Measurements from ENCODE around the gene LRIT3. TPM values are rescaled to one million over a fixed set of nuclear protein-coding genes. Genes with fewer than 3 reads are reported as not detected.

The LRIT3 gene
- total RNA-seq, 1 donor from 2014 or later: 0.15 TPM

DNA sequence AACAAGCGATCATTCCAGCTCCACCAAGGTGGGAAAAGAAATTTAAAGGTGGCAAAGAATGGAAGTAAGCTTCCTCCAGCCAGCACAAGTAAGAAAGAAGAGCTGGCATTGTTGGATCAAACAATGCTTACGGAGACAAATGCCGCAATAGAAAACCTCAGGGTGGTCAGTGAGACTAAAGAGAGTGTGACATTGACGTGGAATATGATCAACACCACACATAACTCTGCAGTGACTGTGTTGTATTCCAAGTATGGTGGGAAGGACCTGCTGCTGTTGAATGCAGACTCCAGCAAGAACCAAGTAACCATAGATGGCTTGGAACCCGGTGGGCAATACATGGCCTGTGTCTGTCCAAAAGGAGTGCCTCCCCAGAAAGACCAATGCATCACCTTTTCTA is 22.2 kb downstream of the LRIT3 start:
- Histone ChIP-seq H3K4me1 (no peaks in the 10 kb centered on the region), H3K27me3 (no peaks in the 10 kb centered on the region), H3K27ac (no peak overlapping the region), H2AFZ (replicated peaks) (no peak overlapping the region), H3K9ac (no peak overlapping the region), H4K20me1 (ENCODE audit: low read depth) (no peaks in the 10 kb centered on the region), H3K4me2 (no peak overlapping the region), H3K79me2 (ENCODE audit: low read depth) (no peaks in the 10 kb centered on the region), H3K9me3 (ENCODE audit: low read depth) (no peaks in the 10 kb centered on the region), H3F3A (ENCODE audit: low read depth) (no peaks in the 10 kb centered on the region), H3K36me3 (no peaks in the 10 kb centered on the region), H3K4me3 (no peak overlapping the region)
- H3K9me3 Mint-ChIP-seq: peaks cover 1% of the 10 kb centered on the region
- H3K4me1 Mint-ChIP-seq: no peaks in the 10 kb centered on the region
- H3K27ac Mint-ChIP-seq: no peak overlapping the region
- DNase-seq (ENCODE audit: low spot score): no peak
- peaks cover 3% of the 10 kb centered on the region for H3K27me3 Mint-ChIP-seq (ENCODE audit: insufficient read depth, low read depth)
- no peaks in the 10 kb centered on the region for H3K36me3 Mint-ChIP-seq
- TF ChIP-seq EZH2 (IDR thresholded peaks at IDR 0.05) (no peak), EZH2phosphoT487 (IDR thresholded peaks at IDR 0.05) (no peak)
- TF ChIP-seq, protein P1, sequence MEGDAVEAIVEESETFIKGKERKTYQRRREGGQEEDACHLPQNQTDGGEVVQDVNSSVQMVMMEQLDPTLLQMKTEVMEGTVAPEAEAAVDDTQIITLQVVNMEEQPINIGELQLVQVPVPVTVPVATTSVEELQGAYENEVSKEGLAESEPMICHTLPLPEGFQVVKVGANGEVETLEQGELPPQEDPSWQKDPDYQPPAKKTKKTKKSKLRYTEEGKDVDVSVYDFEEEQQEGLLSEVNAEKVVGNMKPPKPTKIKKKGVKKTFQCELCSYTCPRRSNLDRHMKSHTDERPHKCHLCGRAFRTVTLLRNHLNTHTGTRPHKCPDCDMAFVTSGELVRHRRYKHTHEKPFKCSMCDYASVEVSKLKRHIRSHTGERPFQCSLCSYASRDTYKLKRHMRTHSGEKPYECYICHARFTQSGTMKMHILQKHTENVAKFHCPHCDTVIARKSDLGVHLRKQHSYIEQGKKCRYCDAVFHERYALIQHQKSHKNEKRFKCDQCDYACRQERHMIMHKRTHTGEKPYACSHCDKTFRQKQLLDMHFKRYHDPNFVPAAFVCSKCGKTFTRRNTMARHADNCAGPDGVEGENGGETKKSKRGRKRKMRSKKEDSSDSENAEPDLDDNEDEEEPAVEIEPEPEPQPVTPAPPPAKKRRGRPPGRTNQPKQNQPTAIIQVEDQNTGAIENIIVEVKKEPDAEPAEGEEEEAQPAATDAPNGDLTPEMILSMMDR (IDR thresholded peaks at IDR 0.05): no peak
- no peak overlapping the region for H3K4me3 Mint-ChIP-seq

DNA sequence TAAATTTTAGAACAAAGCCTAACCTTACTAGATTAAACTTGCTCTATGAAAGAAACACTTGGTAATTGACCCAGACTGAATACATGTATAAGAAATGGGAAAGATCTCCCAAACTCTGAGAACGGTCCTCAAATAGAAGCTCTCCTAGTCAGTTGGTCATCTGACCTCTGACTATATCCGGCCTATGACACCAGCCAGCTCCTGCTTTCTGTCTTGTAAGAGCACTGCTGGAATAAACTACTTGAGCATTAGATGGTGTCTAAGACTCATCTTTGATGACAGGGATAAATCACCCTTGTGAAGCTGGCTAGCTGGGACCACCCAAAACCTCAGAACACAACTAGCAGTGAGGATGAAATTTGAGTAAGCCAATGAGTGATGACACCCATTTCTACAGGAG is 24.2 kb downstream of the LRIT3 start:
- H4K20me1 ChIP-seq (ENCODE audit: low read depth): no peaks in the 10 kb centered on the region
- no peaks in the 10 kb centered on the region for H3K36me3 ChIP-seq
- H2AFZ ChIP-seq (replicated peaks): no peak overlapping the region
- no peak overlapping the region for H3K9ac ChIP-seq
- H3K27ac ChIP-seq: no peak overlapping the region
- Mint-ChIP-seq H3K4me3 (no peak overlapping the region), H3K36me3 (no peaks in the 10 kb centered on the region), H3K9me3 (peaks cover 4% of the 10 kb centered on the region), H3K27me3 (ENCODE audit: insufficient read depth, low read depth) (peaks cover 3% of the 10 kb centered on the region), H3K4me1 (no peaks in the 10 kb centered on the region), H3K27ac (no peak overlapping the region)
- TF ChIP-seq EZH2phosphoT487 (IDR thresholded peaks at IDR 0.05) (no peak), EZH2 (IDR thresholded peaks at IDR 0.05) (no peak)
- TF ChIP-seq, protein P1 (IDR thresholded peaks at IDR 0.05): no peak
- no peak overlapping the region for H3K4me3 ChIP-seq
- H3K9me3 ChIP-seq (ENCODE audit: low read depth): no peaks in the 10 kb centered on the region
- no peaks in the 10 kb centered on the region for H3K79me2 ChIP-seq (ENCODE audit: low read depth)
- H3K4me2 ChIP-seq: no peak overlapping the region
- H3F3A ChIP-seq (ENCODE audit: low read depth): no peaks in the 10 kb centered on the region
- H3K4me1 ChIP-seq: no peaks in the 10 kb centered on the region
- no peaks in the 10 kb centered on the region for H3K27me3 ChIP-seq
- no peak for DNase-seq (ENCODE audit: low spot score)

DNA sequence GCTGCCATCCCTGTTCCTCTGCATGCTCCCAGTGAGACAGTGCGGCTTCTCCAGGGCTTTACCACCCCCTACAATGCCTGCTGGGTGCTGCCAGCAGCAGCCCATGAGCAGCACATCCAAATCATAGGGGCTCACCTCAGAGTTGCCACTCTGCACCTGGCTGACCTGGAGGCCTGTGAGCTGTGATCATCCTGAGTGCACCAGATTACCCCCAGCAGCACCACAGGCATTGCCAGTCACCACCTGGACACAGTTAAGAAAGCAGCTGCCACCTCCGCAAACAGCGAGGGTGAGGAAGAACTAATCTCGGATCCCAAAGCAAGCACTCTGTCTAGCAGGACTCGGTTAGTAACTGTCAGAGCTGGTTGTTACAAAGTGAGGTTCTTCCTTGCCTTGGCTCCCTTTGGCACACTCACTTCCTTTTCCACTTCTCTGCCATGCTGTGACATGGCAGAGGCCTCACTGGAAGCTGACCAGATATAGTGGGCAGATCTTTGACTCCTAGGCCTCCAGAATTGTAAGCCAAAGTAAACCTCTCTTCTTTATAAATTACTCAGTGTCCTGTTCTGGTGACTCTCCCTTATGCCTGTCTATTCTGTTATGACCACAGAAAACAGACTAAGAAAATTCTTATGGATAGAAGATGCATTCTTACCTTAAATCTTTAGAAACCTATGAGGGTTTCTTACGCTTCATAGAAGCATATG is 25.2 kb downstream of the LRIT3 start:
- no peak overlapping the region for H3K27ac Mint-ChIP-seq

More for the DNA sequence above, 25.2 kb downstream of the LRIT3 start:
- H3K36me3 Mint-ChIP-seq: no peaks in the 10 kb centered on the region
- no peaks in the 10 kb centered on the region for H3K4me1 Mint-ChIP-seq
- Histone ChIP-seq H3K4me1 (no peaks in the 10 kb centered on the region), H3K9ac (no peak overlapping the region), H4K20me1 (ENCODE audit: low read depth) (no peaks in the 10 kb centered on the region), H3K4me2 (no peak overlapping the region), H3K79me2 (ENCODE audit: low read depth) (no peaks in the 10 kb centered on the region), H2AFZ (replicated peaks) (no peak overlapping the region), H3K9me3 (ENCODE audit: low read depth) (no peaks in the 10 kb centered on the region), H3K27me3 (no peaks in the 10 kb centered on the region), H3K27ac (no peak overlapping the region), H3F3A (ENCODE audit: low read depth) (no peaks in the 10 kb centered on the region), H3K36me3 (no peaks in the 10 kb centered on the region), H3K4me3 (no peak overlapping the region)
- H3K4me3 Mint-ChIP-seq: no peak overlapping the region
- DNase-seq (ENCODE audit: low spot score): no peak
- H3K9me3 Mint-ChIP-seq: peaks cover 4% of the 10 kb centered on the region
- H3K27me3 Mint-ChIP-seq (ENCODE audit: insufficient read depth, low read depth): peaks cover 3% of the 10 kb centered on the region
- TF ChIP-seq EZH2phosphoT487 (IDR thresholded peaks at IDR 0.05) (no peak), EZH2 (IDR thresholded peaks at IDR 0.05) (no peak)
- TF ChIP-seq, protein P1 (IDR thresholded peaks at IDR 0.05): no peak
